HG02938 (cell line): ENCODE measurements around the gene FNBP1.
"Not testable (repeated sequence)": the region's sequence is repeated elsewhere in the genome, so short reads cannot be mapped to it uniquely, and the experiment has no call there.

Experiments used
- ATAC-seq: cut with Tn5 transposase; IDR thresholded peaks from one replicate; pipeline ENCODE4 v1.9.1; 2021; ENCODE audit warnings: mild to moderate bottlenecking, moderate library complexity; ENCODE audit not compliant: unreplicated experiment

The FNBP1 gene

DNA sequence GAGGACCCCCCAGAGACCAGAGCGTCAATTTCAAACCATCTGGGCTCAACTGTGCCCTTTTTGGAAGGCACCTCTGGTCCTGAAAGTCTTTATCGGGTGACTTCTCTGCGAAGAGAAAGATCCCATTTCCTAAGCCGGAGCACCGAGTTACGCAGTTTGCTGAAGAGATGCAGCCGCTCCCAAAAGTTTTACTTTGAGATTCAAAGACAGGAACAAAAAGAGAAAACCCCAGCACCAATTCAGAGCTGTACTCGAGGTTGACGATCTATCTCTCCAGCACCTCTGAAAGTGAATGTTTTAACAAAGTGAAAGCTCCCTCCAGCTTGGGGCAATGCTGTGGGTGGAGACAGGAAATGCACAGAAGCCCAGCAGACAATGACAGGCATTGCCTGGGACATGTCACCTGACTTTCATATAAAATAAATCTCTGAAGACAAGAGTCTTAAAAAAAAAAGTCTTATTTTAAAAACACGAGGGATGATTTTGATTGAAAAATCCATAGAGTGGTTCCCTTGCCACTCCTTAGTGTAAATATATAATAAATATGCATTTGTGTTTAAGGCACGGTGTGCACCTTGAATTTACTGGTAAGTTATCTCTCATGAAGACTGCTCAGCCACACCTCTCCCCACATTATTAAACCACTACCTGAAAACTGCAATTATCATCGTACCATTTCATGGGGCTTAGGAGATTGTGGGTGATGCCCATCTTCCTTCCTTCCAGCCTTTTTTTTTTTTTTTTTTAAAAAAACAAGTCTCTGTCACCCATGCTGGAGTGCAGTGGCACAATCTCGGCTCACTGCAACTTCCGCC lies 79.9 kb downstream of the FNBP1 start:
- ATAC-seq: peak; percentile 84

DNA sequence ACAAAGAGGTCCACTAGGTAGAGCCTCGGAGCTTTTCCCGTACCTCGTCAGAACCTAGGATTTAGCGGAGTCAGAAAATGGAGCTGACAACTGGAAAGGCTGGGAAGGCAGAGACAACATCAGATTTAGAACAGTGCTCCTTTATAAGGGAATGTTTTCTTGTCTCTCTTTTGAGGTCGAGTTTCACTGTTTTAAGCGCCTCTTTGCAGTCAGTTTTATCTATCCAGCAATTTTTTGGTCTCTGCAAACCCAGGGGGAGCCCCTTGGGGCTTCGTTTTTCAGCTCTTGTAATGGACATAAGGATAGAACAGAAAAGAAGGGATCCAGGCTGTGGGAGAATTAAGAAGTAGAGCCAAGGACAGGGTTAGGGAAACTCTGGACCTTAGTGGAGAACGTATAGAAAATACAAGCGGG lies 80.5 kb downstream of the FNBP1 start:
- no peak for ATAC-seq

DNA sequence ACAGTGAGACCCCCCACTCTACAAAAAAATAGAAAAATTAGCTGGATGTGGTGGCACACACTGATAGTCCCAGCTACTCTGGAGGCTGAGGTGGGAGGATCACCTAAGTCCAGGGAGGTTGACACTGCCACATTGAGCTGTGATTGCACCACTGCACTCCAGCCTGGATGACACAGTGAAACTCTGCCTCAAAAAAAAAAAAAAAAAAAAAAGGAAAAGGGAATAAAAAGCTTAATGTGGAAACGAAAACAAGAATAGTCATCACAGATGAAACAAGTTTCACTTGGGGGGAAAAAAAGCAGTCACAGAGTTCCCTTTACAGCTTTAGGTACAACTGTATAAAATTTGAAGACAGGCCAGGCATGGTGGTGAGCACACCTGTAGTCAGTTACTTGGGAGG lies 84.2 kb downstream of the FNBP1 start:
- no peak for ATAC-seq

DNA sequence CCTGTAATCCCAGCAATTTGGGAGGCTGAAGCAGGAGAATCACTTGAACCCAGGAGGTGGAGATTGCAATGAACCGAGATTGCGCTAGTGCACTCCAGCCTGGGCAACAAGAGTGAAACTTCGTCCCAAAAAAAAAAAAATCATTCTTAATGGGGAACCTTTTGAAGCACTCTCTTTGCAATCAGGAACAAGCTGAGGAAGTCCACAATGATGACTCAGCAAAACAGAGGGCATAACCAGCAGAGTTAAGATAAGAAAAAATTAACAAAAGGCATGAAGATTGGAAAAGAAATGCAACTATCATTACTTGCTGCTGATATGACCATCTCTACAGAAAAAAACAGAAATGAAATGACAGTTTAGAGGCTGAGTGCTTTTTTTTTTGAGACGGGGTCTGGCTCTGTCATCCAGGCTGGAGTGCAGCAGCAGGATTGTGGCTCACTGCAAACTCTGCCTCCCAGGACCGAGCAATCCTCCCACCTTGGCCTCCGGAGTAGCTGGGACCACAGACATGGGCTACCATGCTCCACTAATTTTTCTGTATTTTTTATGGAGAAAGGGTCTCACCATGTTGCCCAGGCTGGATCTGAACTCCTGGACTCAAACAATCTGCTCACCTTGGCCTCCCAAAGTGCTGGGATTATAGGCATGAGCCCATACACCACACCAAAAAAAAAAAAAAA lies 88.0 kb downstream of the FNBP1 start:
- no peak for ATAC-seq

DNA sequence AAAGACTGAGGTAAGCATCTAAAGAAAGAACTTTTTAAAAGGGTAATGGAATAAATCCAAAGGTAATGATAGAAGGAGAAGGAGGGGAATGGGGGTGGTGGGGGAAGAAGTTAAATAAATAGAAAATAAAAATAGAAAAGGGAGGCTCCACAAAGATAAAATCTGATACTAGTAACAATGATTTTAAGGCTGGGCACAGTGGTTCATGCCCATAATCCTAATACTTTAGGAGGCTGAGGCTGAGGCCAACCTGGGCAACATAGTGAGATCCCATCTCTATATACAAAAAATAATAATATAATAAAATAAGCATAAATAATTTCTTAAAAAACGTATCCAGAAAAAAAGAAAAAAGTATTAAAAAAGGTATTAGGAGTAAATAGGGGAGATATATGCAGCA lies 89.3 kb downstream of the FNBP1 start:
- no peak for ATAC-seq

DNA sequence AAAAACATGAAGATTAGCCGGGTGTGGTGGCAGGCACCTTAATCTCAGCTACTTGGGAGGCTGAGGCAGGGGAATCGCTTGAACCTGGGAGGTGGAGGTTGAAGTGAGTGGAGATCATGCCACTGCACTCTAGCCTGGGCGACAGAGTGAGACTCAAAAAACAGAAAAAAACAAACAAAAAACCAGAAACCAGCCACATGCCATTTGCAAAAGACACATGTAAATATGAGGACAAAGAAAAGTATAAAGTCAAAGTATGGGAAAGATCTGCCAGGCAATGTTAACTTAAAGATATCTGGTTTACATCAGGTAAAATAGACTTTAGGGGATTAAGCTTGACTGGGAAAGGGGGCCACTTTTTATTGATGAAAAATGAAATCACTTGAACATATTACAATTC lies 90.7 kb downstream of the FNBP1 start:
- no peak for ATAC-seq

DNA sequence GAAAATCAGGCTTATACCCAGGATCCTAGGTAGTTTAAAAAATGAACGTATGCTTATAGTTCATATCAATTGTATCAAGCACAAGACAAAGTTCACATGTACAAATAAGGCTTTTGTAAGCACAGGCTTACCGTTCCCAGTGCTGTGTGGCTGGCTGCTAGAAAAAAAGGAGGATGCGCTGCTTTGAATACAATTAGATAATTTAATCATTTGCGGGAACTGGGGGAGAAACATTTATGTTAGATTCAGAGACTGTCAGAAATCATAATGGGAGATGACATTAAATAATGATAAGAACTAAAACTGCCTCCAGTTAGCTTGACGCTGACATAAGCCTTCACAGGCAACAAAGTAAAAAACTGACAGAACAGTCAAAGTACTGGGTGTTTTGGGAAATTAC lies 93.2 kb downstream of the FNBP1 start:
- ATAC-seq: no peak

DNA sequence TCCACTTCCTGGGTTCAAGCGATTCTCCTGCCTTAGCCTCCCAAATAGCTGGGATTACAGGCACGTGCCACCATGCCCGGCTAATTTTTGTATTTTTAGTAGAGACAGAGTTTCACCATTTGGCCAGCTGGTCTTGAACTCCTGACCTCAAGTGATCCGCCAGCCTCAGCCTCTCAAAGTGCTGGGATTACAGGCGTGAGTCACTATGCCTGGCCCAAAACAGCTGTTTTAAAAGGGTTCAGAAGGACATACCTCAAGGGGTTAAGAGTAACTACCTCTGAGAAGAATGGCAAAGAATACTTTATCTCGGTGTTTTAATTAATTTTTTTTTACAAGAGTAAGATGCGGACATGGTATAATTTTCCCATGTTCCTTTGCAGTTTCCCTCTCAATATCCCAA lies 94.4 kb downstream of the FNBP1 start:
- ATAC-seq: not testable (repeated sequence)

DNA sequence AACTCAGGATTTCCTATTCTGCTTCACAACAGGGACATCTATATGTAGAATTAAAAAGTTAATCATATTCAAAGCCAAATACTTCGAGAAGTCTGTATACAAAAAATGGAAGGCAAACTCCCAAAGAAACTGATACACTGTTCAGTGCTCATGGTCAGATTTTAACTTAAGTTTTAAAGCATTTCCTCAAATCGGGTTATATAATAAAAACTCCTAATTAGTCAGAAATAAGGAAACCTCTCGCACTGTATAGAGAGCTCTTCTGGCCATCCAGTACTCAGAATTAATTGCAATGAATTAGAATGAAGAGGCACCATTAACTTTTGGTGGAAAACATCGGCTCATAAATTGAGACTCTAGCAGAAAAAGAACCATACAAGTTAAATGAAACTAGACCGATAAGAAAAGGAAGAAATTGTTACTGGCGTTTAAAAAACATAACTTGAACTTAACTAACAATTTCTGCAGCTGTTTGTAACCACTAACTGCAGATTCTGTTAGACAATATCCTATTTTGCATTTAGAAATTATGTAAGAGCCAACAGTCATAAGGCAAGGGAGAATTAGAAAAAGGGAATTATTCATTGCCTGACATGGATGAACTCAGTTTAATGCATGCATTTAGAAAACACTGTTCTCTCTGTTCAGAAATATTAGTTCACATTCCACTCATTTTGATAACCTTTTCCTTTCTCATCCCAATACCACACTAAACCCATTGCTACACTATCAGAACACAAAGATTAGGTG lies 96.6 kb downstream of the FNBP1 start:
- no peak for ATAC-seq

DNA sequence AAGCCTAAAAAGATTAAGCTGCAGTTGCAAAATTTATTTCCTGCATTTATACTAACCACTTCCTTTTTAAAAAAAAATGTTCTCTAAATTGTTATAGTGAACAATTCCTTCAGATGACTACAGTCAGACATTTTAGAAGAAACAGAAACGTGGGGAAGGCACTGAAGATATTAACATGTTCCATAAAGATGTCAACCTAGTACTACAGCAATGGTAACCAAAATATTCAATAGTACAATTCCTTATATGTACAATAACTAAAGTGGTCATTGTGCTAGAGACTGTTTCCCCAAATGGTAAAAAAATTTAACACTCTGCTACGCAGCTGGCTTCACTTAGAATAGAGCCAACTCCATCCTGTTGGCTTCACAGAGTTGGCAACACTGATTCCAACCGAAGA lies 97.7 kb downstream of the FNBP1 start:
- ATAC-seq: no peak

DNA sequence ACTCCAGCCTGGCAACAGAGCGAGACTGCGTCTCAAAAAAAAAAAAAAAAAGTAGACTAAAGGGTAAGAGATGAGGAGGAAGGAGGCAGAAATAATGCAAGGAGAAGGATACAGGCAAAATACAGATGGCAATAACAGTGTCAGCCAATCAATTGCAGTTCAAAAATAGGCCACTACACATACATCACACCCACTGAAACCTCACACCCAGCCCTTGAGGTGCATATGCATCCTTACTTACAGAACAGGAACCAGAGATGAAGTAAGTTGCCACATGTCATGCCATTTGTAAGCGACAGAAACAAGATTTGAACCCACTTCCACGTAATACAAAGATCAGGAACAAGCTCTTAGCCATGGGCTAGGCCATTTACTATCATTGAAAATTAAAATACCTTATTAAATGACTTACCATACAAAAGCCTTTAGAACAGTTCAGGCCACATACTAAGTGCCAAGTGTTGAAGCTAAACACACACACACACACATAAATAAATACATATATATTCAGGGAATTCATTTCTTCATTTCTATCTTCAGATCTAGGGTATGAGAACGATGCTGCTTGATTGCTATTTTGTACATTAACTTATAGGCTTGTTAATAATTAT lies 98.4 kb downstream of the FNBP1 start:
- ATAC-seq: no peak

DNA sequence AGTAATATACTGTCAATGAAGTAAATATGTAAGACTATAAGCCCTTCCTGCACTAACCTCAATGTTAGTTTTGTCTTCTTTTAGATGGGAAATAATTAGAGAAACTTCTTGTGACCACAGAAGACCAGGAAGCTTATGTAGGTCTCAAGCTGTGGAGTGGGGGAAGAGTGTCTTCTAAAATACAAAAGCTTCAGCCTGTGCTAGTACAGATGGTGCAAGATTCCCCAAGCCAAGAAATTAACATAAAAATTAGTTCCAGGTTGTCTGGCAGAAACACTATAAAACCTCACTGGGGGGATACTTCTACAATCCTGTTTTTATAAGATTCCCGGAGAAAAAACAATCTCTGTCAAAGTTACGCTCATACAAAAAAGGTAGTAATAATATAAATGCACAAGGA lies 103.6 kb downstream of the FNBP1 start:
- ATAC-seq: no peak

DNA sequence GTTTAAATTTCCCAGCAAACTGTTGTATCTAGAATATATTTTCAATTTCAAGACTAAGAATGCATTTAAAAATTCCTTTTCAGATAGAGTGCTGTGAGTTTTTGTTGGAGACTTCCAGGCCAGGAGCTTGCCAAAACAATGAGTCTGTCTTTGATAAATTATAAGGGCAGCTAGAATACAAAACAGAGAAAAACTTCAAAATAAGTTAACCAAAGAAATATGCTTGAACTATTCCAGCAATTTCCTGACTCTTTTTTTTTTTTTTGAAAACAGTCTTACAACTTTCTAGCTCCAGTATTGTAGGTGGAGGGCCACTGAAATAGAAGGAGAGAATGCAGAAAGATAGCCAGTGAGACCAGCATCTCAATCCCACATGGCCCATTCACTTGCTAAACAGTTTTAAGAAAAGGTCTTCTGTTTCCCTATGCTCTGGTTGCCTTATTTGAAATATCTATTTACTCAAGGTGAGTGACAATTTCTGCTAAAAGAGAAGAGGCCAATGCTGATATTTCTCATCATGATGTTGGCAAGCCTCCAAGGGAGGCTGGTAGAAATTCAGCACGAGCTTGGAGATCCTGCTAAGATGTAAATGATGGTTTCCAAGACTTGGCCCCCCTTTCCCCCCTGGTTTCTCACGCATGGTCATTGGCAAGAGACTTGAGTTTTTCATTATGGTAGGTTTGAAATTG lies 104.6 kb downstream of the FNBP1 start:
- ATAC-seq: no peak

DNA sequence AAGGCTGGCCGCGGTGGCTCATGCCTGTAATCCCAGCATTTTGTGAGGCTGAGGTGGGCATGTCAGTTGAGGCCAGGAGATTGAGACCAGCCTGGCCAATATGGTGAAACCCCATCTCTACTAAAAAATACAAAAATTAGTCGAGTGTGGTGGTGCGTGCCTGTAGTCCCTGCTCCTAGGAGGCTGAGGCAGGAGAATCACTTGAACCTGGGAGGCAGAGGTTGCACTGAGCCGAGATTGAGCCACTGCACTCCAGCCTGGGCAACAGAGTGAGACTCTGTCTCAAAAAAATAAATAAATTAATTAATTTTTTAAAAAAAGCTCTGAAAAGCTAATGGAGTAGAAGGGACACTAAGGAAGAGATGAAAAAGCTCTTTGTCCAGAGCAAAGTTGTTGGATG lies 105.1 kb downstream of the FNBP1 start:
- ATAC-seq: not testable (repeated sequence)

DNA sequence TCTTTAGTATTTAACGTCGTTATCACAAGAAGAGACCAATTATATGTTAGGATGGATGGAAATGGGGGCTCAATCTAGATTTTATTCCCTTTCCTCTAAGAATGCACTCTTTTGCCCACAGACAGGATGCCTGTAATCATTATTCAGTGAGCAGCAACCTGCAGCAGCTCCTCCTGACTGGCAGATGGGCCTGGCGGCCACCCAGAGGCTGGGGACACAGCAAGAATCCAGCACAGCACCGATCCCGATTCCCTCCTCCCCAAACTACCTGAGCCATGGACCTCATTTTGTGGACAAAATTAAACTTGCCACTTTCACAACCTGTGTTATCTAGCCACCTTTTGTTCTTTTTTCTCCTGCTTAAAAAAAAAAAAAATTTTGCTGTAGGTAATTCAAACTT lies 106.8 kb downstream of the FNBP1 start:
- ATAC-seq: no peak

DNA sequence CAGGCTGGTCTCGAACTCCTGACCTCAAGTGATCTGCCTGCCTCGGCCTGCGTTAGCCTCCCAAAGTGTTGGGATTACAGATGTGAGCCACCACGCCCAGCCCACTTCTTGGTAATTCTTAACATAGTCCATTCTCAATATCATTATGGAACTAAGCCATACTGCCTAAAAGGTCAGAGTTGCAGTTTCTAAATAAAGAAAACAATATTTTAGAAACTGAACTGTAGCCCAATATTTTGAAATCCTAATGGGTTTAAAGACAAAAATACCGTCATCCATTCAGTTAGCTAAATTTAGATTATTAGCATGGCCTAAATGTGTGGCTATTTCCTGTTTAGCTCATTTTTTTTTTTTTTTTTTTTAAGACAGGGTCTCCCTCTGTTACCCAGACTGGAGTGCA lies 108.2 kb downstream of the FNBP1 start:
- ATAC-seq: no peak

DNA sequence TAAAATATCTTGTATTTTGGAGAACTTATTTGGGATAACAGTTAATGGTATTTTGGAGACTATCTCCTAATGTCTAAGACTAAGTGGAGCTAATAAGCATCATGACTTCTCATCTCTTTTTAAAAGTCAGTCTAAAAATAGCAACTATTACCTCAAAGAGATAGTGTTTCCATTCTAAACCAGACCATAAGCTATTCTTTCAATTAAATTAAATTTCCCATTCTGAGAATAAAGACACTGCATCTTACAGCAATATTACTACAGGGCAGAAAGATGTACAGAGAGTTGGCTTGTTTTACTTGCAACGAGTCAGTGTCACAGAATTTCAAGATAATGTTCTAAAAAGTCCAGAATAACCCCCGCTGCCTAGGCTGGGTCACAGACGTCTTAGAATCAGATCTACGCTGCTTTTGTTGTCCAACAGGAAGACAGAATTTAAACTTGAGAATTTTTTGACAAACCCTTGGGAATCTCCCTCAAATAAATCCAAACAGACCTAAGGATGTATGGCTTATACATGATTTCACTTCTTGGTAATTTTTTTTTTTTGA lies 108.9 kb downstream of the FNBP1 start:
- ATAC-seq: no peak

DNA sequence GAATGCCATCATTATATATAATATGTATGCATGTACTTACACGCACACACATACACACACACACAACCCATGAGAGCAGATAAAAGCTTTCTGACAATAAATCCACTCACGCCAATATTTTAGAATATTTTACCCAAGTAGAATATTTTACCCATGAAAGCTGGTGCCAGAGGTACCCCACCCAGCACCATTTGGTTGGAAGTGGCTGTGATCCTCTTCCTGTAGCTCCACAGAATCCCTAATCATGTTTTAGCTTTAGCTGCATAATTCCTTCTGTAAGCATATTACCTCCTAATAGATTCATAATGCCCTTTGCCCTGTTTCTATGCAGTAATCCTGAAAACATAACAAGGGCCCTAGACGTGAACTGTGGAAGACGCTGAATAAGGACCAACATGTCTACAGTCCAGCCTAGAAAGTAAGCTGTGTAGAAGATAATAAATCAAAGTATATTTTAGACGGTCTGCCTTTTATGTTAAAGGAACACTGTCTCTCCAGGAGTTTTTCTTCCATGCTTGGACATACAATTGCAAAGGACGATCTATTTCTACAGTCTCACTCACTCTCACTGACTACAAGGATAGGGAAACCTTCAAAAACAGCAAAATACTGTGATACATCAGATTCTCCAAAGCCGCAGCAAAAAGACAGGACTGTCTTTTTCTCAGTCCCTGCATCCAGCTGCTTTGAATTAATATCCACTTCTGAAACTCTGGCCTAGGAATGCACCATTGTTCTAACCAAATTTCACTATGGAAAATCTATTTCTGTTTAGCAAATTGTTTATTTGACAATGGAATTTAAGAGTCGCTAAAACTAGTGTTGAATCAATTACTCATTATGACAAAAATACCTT lies 109.6 kb downstream of the FNBP1 start:
- no peak for ATAC-seq

DNA sequence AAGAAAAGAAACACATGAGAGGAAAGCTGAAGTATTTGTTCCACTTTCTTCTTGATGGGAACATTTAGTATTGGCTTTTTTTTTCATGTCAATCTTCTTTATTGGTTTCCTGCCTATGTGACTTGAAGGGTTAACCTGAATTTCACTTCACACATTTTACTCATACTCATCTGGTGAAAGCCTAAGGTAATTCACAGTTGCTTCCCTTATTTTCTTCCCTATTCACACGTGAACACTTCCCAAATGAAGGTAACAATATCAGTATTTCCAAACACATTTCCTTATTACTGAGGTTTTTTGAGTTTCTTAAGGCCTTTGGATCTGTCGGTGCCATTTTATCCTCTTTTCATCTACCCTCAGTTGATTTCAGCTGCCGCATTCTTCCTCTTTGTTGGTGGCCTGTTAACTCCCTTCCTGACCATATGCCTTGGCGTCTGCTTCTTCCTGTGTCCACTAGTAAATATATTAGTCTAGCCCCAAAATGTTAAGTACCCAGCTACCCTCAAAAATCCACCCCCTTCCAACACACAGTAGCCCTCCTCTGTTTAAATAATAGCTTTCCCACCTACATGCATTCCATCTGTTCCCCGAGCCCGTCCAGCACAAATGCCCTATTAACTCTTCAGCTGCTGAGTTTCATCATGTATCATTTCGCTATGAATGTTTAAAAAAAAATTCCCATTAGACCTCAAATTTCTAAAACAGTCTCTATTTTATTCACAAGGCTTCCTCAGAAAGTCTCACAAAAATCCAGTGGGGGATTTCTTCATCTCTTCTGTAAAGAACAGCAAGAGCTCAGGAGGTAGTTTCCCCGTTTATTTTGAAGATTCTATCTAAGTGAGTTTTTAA lies 110.5 kb downstream of the FNBP1 start:
- ATAC-seq: no peak
